Measurements from ENCODE around the gene ZNF668. TPM values are rescaled to one million over a fixed set of nuclear protein-coding genes. Genes with fewer than 3 reads are reported as not detected.

Gene ZNF668
- total and polyA plus RNA-seq, 2 donors (not counting 1 experiment from before 2014, with no cell fraction given): 5.8 to 12.0 TPM

DNA sequence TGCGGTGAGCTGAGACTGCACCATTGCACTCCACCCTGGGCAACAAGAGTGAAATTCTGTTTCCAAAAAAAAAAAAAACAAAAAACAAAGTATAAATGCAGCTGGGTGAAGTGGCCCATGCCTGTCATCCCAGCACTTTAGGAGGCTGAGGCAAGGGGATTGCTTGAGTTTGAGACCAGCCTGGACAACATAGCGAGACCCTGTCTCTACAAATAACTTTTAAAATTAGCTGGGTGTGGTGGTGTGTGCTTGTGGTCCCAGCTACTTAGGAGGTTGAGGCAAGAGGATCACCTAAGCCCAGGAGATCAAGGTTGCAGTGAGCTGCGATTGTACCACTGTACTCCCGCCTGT lies 50.8 kb downstream of the ZNF668 start:
- no peaks in the 10 kb centered on the region for H4K20me1 ChIP-seq (ENCODE audit: control insufficient read depth, insufficient read depth, low read length, poor library complexity, severe bottlenecking)
- Mint-ChIP-seq H3K4me3 (no peak overlapping the region), H3K27me3 (peaks cover under 1% of the 10 kb centered on the region), H3K9me3 (ENCODE audit: insufficient read depth) (no peaks in the 10 kb centered on the region), H3K4me1 (no peaks in the 10 kb centered on the region), H3K27ac (no peak overlapping the region)
- no peaks in the 10 kb centered on the region for H3K27me3 ChIP-seq (replicated peaks in 1 of 4; ENCODE audit: control extremely low read depth in 1 of 4, control insufficient read depth in 3 of 4, insufficient read depth in 4 of 4, low read length in 3 of 4)
- no peak overlapping the region for H3K4me2 ChIP-seq (replicated peaks; ENCODE audit: low read depth, low read length, poor library complexity, severe bottlenecking)
- H3K4me3 ChIP-seq (ENCODE audit: control extremely low read depth in 1 of 5, extremely low read depth in 1 of 5, insufficient read depth in 1 of 5, low read depth in 2 of 5, low read length in 4 of 5): no peak overlapping the region
- DNase-seq (no peak), ATAC-seq (ENCODE audit: low read depth) (no peak)
- WGBS (ENCODE audit: insufficient coverage): 100% methylated on average over 1 of the region's 4 CpGs
- H3K27ac ChIP-seq (ENCODE audit: low read length in 2 of 2): no peak overlapping the region
- CTCF ChIA-PET: interaction anchor here (1.1 kb wide), 1 partner anchor 119 kb away, joined by 3 read pairs; no protein-coding TSS in a partner anchor
- H2AFZ ChIP-seq (ENCODE audit: insufficient read depth, low read depth, low read length, poor library complexity, severe bottlenecking): no peak overlapping the region
- H3K9me3 ChIP-seq (ENCODE audit: control extremely low read depth in 1 of 3, control insufficient read depth in 2 of 3, insufficient read depth in 1 of 3, low read length in 2 of 3): no peaks in the 10 kb centered on the region
- H3K9ac ChIP-seq (ENCODE audit: low read length): no peak overlapping the region
- no peaks in the 10 kb centered on the region for H3K4me1 ChIP-seq (ENCODE audit: control insufficient read depth in 2 of 2, insufficient read depth in 2 of 2, low read length in 2 of 2)
- intact Hi-C loops (cut with micrococcal nuclease): no loop called here
- no peak for TF ChIP-seq EZH2 (IDR thresholded peaks at IDR 0.05; ENCODE audit: borderline replicate concordance, insufficient read depth, low read depth, low read length, poor library complexity, severe bottlenecking)
- TF ChIP-seq, protein P1, sequence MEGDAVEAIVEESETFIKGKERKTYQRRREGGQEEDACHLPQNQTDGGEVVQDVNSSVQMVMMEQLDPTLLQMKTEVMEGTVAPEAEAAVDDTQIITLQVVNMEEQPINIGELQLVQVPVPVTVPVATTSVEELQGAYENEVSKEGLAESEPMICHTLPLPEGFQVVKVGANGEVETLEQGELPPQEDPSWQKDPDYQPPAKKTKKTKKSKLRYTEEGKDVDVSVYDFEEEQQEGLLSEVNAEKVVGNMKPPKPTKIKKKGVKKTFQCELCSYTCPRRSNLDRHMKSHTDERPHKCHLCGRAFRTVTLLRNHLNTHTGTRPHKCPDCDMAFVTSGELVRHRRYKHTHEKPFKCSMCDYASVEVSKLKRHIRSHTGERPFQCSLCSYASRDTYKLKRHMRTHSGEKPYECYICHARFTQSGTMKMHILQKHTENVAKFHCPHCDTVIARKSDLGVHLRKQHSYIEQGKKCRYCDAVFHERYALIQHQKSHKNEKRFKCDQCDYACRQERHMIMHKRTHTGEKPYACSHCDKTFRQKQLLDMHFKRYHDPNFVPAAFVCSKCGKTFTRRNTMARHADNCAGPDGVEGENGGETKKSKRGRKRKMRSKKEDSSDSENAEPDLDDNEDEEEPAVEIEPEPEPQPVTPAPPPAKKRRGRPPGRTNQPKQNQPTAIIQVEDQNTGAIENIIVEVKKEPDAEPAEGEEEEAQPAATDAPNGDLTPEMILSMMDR (IDR thresholded peaks at IDR 0.05): no peak
- no peaks in the 10 kb centered on the region for H3K36me3 ChIP-seq (replicated peaks in 1 of 2; ENCODE audit: control extremely low read depth in 1 of 2, control insufficient read depth in 1 of 2, extremely low read depth in 1 of 2, insufficient read depth in 2 of 2, low read length in 1 of 2)
- no peaks in the 10 kb centered on the region for H3K79me2 ChIP-seq (ENCODE audit: control insufficient read depth, insufficient read depth, low read length)
- POLR2A ChIA-PET: interaction anchor here (0.6 kb wide), 1 partner anchor 19 kb away, joined by 3 read pairs; no protein-coding TSS in a partner anchor

- H3K27me3 ChIP-seq (replicated peaks in 1 of 4; ENCODE audit: control extremely low read depth in 1 of 4, control insufficient read depth in 3 of 4, insufficient read depth in 4 of 4, low read length in 3 of 4): no peaks in the 10 kb centered on the region
- H3K36me3 ChIP-seq (replicated peaks in 1 of 2; ENCODE audit: control extremely low read depth in 1 of 2, control insufficient read depth in 1 of 2, extremely low read depth in 1 of 2, insufficient read depth in 2 of 2, low read length in 1 of 2): no peaks in the 10 kb centered on the region
- no peak overlapping the region for H3K27ac ChIP-seq (ENCODE audit: low read length in 2 of 2)
- H3K79me2 ChIP-seq (ENCODE audit: control insufficient read depth, insufficient read depth, low read length): no peaks in the 10 kb centered on the region
- CTCF ChIA-PET: interaction anchor here (1.1 kb wide), 1 partner anchor 120 kb away, joined by 3 read pairs; no protein-coding TSS in a partner anchor
- H3K9me3 Mint-ChIP-seq (ENCODE audit: insufficient read depth): no peaks in the 10 kb centered on the region
- DNase-seq (no peak), ATAC-seq (ENCODE audit: low read depth) (no peak)
- H3K9ac ChIP-seq (ENCODE audit: low read length): no peak overlapping the region
- TF ChIP-seq, protein P1 (IDR thresholded peaks at IDR 0.05): no peak
- no peak for TF ChIP-seq EZH2 (IDR thresholded peaks at IDR 0.05; ENCODE audit: borderline replicate concordance, insufficient read depth, low read depth, low read length, poor library complexity, severe bottlenecking)
- no peaks in the 10 kb centered on the region for H3K9me3 ChIP-seq (ENCODE audit: control extremely low read depth in 1 of 3, control insufficient read depth in 2 of 3, insufficient read depth in 1 of 3, low read length in 2 of 3)
- 88% methylated on average over 8 of the region's 12 CpGs for WGBS (ENCODE audit: insufficient coverage)
- POLR2A ChIA-PET: no interaction called here
- no peak overlapping the region for H3K27ac Mint-ChIP-seq
- H3K4me1 ChIP-seq (ENCODE audit: control insufficient read depth in 2 of 2, insufficient read depth in 2 of 2, low read length in 2 of 2): no peaks in the 10 kb centered on the region
- no peaks in the 10 kb centered on the region for H3K4me1 Mint-ChIP-seq
- H4K20me1 ChIP-seq (ENCODE audit: control insufficient read depth, insufficient read depth, low read length, poor library complexity, severe bottlenecking): no peaks in the 10 kb centered on the region
- no peak overlapping the region for H2AFZ ChIP-seq (ENCODE audit: insufficient read depth, low read depth, low read length, poor library complexity, severe bottlenecking)
- peaks cover 3% of the 10 kb centered on the region for H3K27me3 Mint-ChIP-seq
- no peak overlapping the region for H3K4me2 ChIP-seq (replicated peaks; ENCODE audit: low read depth, low read length, poor library complexity, severe bottlenecking)
- H3K4me3 ChIP-seq (ENCODE audit: control extremely low read depth in 1 of 5, extremely low read depth in 1 of 5, insufficient read depth in 1 of 5, low read depth in 2 of 5, low read length in 4 of 5): no peak overlapping the region
- intact Hi-C loops (cut with micrococcal nuclease): no loop called here
- H3K4me3 Mint-ChIP-seq: no peak overlapping the region
Measured at GRCh38 chr16:31022544-31023251, 51.3 kb downstream of the ZNF668 start.
